ENCODE results near the gene RASA3.

The RASA3 gene

GRCh38 chr13:113942591-113943103 lies 189.8 kb downstream of the RASA3 start:
- DNase-seq, result no peak

DNA sequence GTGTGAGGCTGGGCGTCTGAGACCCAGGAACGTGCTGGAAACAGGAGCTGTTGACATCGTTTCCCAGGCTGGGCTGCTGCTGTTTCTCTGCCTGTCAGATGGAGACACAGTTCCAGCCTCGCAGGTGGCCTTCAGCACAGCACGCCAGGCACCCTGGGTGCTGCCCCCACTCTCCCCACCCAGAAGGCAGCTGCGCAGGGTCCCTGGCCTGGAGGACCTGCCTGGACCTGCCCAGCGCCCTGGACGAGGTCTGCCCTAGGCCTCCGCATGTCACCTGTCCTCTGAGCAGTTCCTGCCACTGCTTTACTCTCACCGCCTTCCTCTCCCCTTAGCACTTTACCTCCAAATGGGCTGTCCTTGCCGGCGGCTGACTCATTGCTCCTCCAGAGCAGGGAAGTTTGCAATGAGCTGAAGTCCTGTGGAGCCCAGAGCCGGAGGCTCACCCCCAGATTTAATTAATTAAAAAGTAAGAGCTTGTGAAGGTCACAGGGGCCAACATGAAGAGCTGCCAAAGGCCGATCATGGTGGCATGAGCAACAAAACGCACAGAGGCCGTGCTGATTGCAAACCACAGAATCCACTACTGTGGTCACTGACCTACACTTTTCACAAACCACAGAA lies 190.7 kb downstream of the RASA3 start:
- DNase-seq, result no peak

GRCh38 chr13:113939944-113940297 lies 192.5 kb downstream of the RASA3 start:
- DNase-seq, result no peak

- DNase-seq, result no peak
Measured at GRCh38 chr13:113939129-113939943, 193.1 kb downstream of the RASA3 start.

GRCh38 chr13:113938716-113939115 lies 193.7 kb downstream of the RASA3 start:
- no peak for DNase-seq

DNA sequence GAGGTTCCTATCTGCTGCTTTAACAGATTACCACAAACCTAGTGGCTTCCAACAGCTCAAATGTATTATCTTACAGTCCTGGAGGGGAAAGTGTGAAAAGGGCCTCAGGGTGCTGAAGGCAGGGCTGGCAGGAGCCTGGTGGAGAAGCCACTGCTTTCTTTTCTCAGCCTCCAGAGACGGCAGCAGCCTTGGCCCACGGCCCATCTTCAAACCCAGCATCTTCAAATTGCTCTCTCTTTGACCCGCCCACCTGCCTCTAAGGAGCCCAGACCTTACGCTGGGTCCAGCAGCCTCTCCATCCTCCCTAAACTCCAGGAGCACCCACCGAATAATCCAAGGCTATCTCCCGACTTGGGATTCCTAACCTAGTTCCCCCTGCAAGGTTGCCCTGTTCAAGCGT lies 194.2 kb downstream of the RASA3 start:
- no peak for DNase-seq

GRCh38 chr13:113937527-113938180 lies 194.8 kb downstream of the RASA3 start:
- DNase-seq, result no peak

DNA sequence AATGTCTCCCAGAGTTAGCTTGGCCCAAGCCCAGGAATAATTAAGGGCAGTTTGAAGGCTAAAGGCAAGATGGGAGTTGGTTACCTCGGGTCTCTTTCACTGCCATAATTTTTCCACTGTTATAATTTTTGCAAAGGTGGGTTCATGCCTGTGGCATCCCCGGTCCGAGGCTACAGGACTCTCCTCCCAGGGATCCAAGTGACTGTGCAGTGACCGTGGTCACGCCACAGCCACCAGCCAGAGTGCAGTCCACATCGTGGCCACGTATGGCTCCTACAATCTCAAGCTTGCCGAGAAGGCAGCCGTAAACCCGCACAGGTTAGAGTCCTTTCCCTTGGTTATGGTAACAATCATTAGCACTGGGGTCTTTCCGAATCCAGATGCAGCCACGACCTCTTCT lies 195.3 kb downstream of the RASA3 start:
- no peak for DNase-seq

DNA sequence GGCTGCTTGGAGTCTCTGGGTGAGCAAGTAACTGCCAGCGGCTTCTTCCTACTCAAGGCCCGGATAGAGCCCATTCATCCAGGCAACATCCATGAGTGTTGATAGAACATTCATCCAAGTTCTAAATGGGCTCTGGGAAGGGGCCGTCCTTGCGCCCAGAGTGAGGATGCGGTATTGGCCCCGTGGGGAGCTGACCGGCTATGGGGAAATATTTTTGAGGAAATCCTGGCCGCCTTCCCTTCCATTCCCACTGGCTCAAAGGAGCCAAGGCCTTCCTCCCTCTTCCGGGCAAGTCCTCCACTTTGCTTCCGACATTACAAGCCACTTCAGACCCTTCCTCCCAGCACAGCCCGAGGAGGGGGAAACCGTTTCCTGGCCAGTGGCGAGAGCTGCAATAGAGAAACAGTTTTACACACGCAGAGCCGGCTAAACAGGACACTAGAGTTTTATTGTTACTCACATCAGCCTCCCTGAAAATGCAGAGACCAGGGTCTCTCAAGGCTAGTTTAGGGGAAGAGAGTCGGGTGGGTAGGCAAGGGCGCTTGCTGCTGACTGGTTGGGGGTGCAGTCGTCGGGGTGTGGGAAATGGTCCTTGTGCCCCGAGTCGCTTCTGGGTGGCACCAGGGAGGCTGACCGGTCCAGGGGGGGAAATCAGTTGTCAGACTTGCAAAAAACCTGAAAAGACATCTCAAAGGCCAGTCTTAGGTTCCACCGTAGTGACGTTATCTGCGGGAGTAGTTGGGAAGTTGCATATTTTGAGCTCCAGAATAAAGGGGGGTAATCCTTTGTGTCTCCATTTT lies 196.1 kb downstream of the RASA3 start:
- DNase-seq, result no peak

- DNase-seq, result peak; percentile 40
Measured at GRCh38 chr13:113935001-113935844, 197.2 kb downstream of the RASA3 start.

DNA sequence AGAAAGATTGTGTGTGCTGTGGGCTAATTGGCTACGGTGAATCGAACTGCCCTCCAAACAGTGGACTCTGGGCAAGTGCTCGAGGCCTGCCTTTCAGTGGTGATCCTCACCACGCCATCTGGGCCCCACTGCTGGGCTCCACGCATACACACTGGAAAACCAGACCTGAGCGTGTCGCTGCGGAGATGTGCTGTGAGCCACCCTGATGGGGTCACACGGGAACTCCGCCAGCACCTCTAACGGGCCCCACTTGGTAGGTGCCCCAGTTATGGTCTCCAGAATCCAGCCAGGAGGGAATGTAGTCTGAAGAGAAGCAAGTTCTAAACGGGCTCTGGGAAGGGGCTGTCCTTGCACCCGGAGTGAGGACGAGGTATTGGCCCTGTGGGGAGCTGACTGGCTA lies 197.8 kb downstream of the RASA3 start:
- no peak for DNase-seq

- DNase-seq, result no peak
Measured at GRCh38 chr13:113933901-113934300, 198.5 kb downstream of the RASA3 start.

GRCh38 chr13:113931841-113932459 lies 200.5 kb downstream of the RASA3 start:
- no peak for DNase-seq

DNA sequence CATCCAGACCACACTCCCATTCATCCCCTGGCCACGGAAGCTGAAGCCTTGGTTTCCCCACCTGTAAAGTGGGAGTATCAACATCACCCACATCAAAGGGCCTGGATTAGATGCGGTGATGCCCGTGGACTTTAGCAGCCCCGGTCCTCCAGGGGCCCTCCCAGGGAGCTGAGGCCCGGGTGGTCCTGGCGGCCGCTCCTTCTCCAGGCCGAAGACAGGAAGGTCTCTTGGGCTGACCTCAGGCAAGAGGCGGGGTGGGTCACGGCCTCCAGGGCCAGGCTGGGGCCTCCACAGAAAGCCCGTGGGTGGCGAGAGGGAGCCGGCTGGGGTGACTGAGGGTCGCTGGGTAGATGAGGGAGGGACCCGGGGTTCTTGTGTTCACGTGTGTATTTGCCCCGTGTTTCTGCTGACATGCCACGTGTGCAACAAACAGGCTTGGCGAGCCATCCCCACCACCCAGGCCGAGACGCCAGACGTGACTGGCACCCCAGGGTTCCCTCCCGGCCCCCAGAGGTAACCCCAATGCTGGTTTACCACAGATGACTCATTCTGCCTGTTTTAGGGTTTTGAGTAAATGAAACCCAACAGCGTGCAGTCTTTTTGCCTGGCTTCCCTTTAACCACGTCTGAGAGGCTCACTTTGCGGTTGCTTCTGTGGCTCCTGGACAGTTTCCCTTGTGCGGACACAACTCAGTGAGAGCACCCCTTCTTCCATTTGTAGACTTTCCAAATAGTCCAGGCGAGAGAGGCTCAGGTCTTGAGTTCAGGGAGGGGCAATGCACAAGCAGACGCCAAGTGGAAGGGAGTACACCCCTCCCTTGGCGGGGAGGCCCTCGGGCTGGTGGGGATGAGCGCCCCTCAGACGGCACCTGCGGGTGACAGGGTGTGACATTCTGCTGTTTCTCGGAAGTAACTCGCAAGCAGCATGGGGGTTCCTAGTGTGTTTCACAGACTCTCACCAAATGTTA lies 201.5 kb downstream of the RASA3 start:
- no peak for DNase-seq

DNA sequence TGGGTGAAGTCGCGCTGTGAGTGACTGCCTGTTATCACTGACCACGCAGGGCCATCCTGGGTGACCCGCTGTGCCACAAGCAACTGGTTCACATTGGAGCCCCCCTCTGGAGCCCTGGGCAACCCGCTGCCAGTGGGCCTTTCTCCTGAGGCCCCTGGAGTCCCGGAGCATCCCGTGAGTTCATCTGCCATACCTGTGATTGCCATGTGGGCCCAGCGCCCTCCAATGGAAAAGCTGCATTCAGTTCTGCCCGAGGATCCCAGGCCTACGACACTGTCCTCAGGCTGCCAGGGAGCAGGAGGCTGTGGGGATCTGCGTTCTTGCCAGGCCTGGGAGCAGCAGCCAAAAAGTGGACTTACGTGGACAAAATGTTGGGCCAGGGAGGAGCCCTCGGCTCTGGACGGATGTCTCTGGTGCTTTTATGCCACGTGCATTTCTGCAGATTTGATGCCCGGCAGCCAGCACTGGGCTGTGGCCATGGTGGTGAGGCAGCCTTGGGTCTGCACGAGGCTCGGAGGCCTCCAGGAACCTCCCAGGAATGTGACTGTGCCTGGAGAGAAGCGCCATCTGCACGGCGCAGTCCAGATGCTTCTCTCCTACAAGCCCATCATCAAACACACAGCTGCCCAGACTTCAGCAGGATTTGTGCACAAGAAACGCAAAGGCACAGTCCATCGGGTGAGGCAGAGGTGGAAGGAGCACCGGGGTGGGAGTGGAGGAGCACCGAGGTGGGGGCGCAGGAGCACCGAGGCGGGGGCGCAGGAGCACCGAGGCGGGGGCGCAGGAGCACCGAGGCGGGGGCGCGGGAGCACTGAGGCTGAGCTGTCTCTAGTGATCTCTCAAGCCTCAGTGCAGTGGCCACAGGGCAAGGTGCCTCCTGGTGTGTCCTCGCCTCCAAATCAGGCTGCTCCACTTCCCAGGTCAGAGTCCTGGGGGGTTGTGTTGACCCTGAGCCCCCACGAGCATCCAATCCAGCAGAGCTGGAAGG lies 202.5 kb downstream of the RASA3 start:
- DNase-seq, result no peak

- no peak for DNase-seq
Measured at GRCh38 chr13:113928685-113929627, 203.5 kb downstream of the RASA3 start.
